ENCODE measurements around the gene NUAK2.

- TF ChIP-seq BHLHE40 (IDR thresholded peaks at IDR 0.05; ENCODE audit: borderline replicate concordance) (no peak), FOXM1 (IDR thresholded peaks at IDR 0.05; ENCODE audit: borderline replicate concordance) (no peak), PKNOX1 (IDR thresholded peaks at IDR 0.05) (no peak), SUZ12 (IDR thresholded peaks at IDR 0.05) (no peak)
These were observed 31.6 kb upstream of the NUAK2 start for GRCh38 chr1:205353191-205353590.

All from HEK293T (cell line).